Activated T-cell treated with anti-CD3 and anti-CD28 coated beads for 48 hours (primary cell): ENCODE results near the gene C19orf81.

Source experiments
- DNase-seq: peaks from one replicate; pipeline ENCODE4 v3.0.0-alpha.2; 2020; ENCODE audit warnings: low read depth

Gene C19orf81

GRCh38 chr19:50679177-50680125 is 30.2 kb downstream of the C19orf81 start:
- peak; percentile 76 for DNase-seq

- DNase-seq = no peak
These were observed 37.2 kb downstream of the C19orf81 start for GRCh38 chr19:50686310-50687032.

GRCh38 chr19:50688766-50689165 is 39.5 kb downstream of the C19orf81 start:
- DNase-seq = no peak

- no peak for DNase-seq
These were observed 41.2 kb downstream of the C19orf81 start for GRCh38 chr19:50690439-50690838.

GRCh38 chr19:50693064-50693975 is 44.1 kb downstream of the C19orf81 start:
- DNase-seq = no peak

DNA sequence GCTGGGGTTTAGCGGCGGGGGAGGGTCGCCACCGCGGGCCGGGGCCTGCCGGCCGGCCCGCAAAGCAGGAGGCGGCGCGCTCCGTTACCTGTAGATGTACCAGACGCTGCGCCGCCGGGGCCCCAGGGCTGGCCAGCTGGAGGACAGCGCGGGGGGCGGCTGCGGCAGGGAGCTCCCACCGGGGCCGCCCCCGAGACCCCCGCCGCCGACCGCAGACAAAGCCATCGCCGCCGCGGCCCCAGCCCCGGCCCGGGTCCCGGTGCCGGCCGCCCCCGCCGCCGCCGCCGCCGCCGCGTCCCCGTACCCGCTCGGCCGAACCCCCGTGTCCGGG is 45.5 kb downstream of the C19orf81 start:
- no peak for DNase-seq

GRCh38 chr19:50695251-50696093 is 46.2 kb downstream of the C19orf81 start:
- DNase-seq = peak; percentile 21

GRCh38 chr19:50696094-50696483 is 46.8 kb downstream of the C19orf81 start:
- DNase-seq = no peak

DNA sequence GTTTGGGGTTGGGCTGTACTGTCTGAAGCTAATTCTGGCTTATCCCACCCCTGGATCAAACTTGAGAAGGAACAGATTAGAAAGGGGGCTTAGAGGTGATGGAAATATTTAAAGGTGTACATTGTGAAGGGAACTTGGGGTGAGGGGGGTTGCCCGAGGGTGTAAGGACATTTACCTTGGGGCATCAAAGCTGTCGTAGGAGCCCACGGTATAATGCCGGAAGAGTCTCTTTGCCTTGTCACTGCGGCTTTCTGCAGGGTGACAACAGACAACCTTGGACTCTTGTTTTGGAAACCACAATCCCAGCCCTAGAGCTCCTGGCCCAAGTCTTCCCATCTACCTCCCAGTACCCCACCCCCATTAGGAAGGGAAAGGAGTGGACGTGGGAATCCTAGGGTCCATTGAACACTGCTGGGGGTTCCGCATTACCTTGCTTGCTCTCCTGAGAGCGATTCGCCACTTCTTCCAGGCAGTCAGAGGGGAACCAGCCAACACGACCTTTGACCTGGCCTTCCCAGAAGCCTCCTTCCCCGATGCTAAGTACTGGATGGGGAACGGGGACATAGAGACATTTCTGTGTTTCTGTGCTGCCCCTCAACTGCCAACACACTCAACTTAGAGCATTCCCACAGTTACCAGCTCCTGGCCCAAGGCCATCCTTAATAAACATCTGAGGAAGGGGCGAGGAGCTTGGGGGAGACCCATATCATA is 48.3 kb downstream of the C19orf81 start:
- no peak for DNase-seq

- no peak for DNase-seq
These were observed 52.2 kb downstream of the C19orf81 start for GRCh38 chr19:50701367-50701985.

DNA sequence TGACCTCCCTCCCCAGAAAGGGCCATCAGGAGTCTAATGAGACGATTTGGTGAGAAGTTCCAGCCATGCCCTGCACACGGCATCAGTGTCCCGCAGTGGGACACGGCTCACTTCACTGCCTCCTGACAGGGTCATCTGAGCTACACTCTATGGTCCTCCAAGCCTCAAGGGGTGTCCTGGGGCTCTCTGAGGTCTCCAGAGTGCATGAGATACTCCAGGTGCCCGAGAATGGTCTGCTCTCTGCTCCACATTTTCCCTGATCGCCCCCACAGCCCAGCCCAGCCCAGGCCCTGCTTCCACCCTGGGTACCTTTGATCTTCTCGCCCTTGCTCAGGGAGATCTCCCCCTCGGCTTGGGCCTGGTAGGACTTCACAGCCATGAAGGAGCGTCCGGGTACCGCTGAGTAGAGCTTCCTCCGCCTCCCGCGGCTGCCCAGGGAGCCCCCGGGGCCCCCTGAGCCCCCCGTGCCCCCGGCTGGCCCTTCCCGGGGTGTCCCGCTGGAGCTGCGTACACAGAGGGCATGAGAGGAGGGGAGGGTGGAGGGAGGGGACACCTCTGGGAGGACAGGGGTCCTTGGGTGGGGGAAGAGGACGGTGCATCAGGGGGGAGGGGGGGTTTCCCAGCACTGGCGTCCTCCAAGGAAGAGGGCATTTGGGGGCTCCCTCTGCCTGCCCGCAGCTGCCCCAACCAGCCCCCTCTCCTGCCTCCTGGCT is 53.1 kb downstream of the C19orf81 start:
- no peak for DNase-seq

GRCh38 chr19:50702871-50703829 is 53.9 kb downstream of the C19orf81 start:
- DNase-seq = no peak

- DNase-seq = no peak
These were observed 54.9 kb downstream of the C19orf81 start for GRCh38 chr19:50703915-50704796.

GRCh38 chr19:50705422-50706019 is 56.3 kb downstream of the C19orf81 start:
- DNase-seq = no peak

GRCh38 chr19:50706387-50706786 is 57.1 kb downstream of the C19orf81 start:
- no peak for DNase-seq

DNA sequence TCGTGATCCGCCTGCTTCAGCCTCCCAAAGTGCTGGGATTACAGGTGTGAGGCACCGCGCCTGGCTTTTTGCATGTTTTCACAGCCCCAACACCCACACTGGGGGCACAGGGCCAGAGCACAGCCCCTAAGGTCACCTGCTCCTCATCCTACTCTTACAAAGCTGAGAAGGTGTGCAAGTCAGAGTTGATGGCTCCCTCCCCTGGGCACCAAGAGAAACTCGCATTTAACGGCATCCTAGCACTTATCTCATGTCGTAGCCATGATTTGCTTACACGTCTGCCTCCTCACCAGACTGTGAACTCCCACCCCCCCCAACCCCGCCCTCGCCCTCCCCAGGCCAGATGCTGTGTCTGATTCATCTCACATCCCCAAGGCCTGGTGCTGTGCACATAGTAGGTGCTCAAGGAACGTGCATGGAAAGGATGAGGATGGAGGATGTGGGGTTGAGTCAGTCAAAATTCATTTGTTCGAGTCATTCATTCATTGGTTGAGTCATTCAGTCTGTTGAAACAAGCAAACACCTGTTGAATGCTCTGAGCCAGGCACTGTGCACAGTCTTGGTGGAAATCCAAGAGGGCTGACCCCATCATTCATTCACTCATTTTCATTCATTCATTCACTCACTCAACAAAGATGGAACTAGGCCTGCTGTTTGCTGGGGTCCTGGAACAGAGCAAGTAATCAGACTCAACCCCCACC is 59.1 kb downstream of the C19orf81 start:
- no peak for DNase-seq
